DND-41 (cell line): ENCODE measurements around the gene EPHB1.
A peak's percentile ranks its signal among the peaks of the same experiment; 100 is the strongest.

ENCODE experiments used
- ATAC-seq: fragments of 200-7000 bp; cut with Tn5 transposase; 3 replicates; pipeline ENCODE4 v1.9.1; 2021; ENCODE audit warnings: low read depth; ENCODE audit not compliant: insufficient read depth
- DNase-seq: peaks from one replicate; pipeline ENCODE4 v3.0.0-alpha.2; 2020
- H2AFZ ChIP-seq: 2 replicates; pipeline ENCODE4 v1.6.0; 2012; ENCODE audit warnings: low read depth, low read length
- H3K27ac ChIP-seq: 2 replicates; pipeline ENCODE4 v1.5.1; 2012; ENCODE audit warnings: low read length, inconsistent platforms
- H3K27me3 ChIP-seq: fragments of 200-600 bp; sonication (generic); 2 replicates; pipeline ENCODE4 v1.6.0; 2012; ENCODE audit warnings: low read length, mild to moderate bottlenecking, inconsistent platforms; ENCODE audit not compliant: insufficient read depth, poor library complexity
- H3K36me3 ChIP-seq: 2 replicates; pipeline ENCODE4 v1.5.1; 2012; ENCODE audit warnings: low read length, inconsistent platforms; ENCODE audit not compliant: insufficient read depth
- H3K4me1 ChIP-seq: 2 replicates; pipeline ENCODE4 v1.5.1; 2012; ENCODE audit warnings: mild to moderate bottlenecking, low read length; ENCODE audit not compliant: insufficient read depth
- H3K4me2 ChIP-seq: 2 replicates; pipeline ENCODE4 v1.6.0; 2012; ENCODE audit warnings: mild to moderate bottlenecking, moderate library complexity, low read length, inconsistent platforms; ENCODE audit not compliant: insufficient read depth
- H3K4me3 ChIP-seq, 2 experiments: fragments of 200-600 bp in 1 of 2; shearing (Covaris generic) in 1 of 2; 2 replicates each; pipeline ENCODE4 v1.5.1; 2012 to 2016; ENCODE audit warnings: inconsistent platforms in 2 of 2, low read length in 2 of 2, mild to moderate bottlenecking in 2 of 2, low read depth in 1 of 2, moderate library complexity in 1 of 2
- H3K79me2 ChIP-seq: 2 replicates; pipeline ENCODE4 v1.6.0; 2012; ENCODE audit warnings: low read length, inconsistent platforms; ENCODE audit not compliant: insufficient read depth
- H3K9ac ChIP-seq: 2 replicates; pipeline ENCODE4 v1.6.0; 2012; ENCODE audit warnings: low read depth, mild to moderate bottlenecking, inconsistent platforms, low read length, moderate library complexity
- H3K9me3 ChIP-seq: 2 replicates; pipeline ENCODE4 v1.5.1; 2012; ENCODE audit warnings: low read length, moderate library complexity, mild to moderate bottlenecking, inconsistent platforms; ENCODE audit not compliant: insufficient read depth, severe bottlenecking
- H4K20me1 ChIP-seq: 2 replicates; pipeline ENCODE4 v1.6.0; 2012; ENCODE audit warnings: low read length; ENCODE audit not compliant: insufficient read depth
- EZH2 ChIP-seq: IDR thresholded peaks from 3 replicates; pipeline ENCODE4 v1.6.1; 2012; ENCODE audit warnings: borderline replicate concordance, low read depth, mild to moderate bottlenecking, moderate library complexity, low read length, inconsistent platforms; ENCODE audit not compliant: severe bottlenecking
- TF ChIP-seq, protein P1 (sequence below): IDR thresholded peaks from 2 replicates; pipeline ENCODE4 v1.5.1; 2012; ENCODE audit warnings: borderline replicate concordance, low read length, moderate library complexity, mild to moderate bottlenecking; ENCODE audit not compliant: poor library complexity, severe bottlenecking; ENCODE audit errors: extremely low read depth

Gene EPHB1

DNA sequence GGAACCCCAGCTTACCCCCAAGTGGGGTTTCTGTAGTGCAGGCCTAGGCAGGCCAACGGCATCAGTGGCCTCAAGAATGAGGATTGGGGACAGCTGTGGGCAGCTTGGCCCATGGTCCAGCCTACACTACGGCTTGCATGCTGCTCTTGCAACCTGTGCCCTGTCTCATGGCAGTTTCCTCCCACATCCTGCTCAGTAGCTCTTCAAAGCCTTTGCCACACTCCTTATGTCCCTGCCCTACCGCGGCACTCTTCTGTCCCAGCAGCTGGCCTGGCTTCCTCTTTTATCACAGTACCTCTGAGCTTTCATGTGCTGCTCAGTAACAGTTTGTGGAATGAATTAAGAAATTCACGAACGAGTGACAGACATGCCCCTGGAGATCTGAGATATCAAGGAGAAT, 431.0 kb downstream of the EPHB1 start:
- peak overlapping the region; percentile 54 for H3K4me2 ChIP-seq
- ATAC-seq, result peak; percentile 98
- TF ChIP-seq, protein P1, sequence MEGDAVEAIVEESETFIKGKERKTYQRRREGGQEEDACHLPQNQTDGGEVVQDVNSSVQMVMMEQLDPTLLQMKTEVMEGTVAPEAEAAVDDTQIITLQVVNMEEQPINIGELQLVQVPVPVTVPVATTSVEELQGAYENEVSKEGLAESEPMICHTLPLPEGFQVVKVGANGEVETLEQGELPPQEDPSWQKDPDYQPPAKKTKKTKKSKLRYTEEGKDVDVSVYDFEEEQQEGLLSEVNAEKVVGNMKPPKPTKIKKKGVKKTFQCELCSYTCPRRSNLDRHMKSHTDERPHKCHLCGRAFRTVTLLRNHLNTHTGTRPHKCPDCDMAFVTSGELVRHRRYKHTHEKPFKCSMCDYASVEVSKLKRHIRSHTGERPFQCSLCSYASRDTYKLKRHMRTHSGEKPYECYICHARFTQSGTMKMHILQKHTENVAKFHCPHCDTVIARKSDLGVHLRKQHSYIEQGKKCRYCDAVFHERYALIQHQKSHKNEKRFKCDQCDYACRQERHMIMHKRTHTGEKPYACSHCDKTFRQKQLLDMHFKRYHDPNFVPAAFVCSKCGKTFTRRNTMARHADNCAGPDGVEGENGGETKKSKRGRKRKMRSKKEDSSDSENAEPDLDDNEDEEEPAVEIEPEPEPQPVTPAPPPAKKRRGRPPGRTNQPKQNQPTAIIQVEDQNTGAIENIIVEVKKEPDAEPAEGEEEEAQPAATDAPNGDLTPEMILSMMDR, result no peak
- no peak for TF ChIP-seq EZH2
- H3K27me3 ChIP-seq, result no peaks in the 10 kb centered on the region
- H4K20me1 ChIP-seq, result no peaks in the 10 kb centered on the region
- H3K36me3 ChIP-seq, result no peaks in the 10 kb centered on the region
- H3K9me3 ChIP-seq, result no peaks in the 10 kb centered on the region
- H2AFZ ChIP-seq, result peak overlapping the region; percentile 74
- no peaks in the 10 kb centered on the region for H3K79me2 ChIP-seq
- peak overlapping the region in 1 of 2 experiments; percentile 27; a peak in 2 of 4 replicates for H3K4me3 ChIP-seq
- H3K9ac ChIP-seq, result peak overlapping the region; percentile 37
- peak overlapping the region; percentile 81 for H3K27ac ChIP-seq
- H3K4me1 ChIP-seq, result peaks cover 28% of the 10 kb centered on the region
- DNase-seq, result peak; percentile 87

DNA sequence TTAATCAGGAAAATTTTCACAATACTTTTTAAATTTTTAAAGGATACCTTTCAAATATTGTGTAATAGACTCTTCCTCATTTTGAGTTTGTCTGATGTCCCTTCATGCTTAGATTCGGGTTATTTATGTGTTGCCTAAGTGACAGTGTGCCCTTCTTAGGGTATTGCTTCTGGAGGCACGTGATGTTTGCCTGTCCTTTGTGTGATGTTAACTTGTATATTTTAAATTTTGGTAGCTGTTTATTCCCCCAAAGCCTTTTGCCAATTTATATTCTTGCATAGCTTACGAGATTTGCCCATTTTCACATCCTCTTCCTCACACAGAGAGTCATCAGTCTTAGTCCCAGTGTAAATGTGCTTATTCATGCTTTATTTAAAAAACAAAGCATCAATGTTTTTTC, 433.1 kb downstream of the EPHB1 start:
- Histone ChIP-seq H2AFZ (no peak overlapping the region), H3K9me3 (no peaks in the 10 kb centered on the region), H4K20me1 (no peaks in the 10 kb centered on the region), H3K27me3 (no peaks in the 10 kb centered on the region), H3K9ac (no peak overlapping the region), H3K4me3 (no peak overlapping the region), H3K4me2 (no peak overlapping the region), H3K36me3 (no peaks in the 10 kb centered on the region), H3K79me2 (no peaks in the 10 kb centered on the region), H3K4me1 (peaks cover 28% of the 10 kb centered on the region), H3K27ac (no peak overlapping the region)
- ATAC-seq (no peak), DNase-seq (no peak)
- TF ChIP-seq EZH2, result no peak
- TF ChIP-seq, protein P1, result no peak

DNA sequence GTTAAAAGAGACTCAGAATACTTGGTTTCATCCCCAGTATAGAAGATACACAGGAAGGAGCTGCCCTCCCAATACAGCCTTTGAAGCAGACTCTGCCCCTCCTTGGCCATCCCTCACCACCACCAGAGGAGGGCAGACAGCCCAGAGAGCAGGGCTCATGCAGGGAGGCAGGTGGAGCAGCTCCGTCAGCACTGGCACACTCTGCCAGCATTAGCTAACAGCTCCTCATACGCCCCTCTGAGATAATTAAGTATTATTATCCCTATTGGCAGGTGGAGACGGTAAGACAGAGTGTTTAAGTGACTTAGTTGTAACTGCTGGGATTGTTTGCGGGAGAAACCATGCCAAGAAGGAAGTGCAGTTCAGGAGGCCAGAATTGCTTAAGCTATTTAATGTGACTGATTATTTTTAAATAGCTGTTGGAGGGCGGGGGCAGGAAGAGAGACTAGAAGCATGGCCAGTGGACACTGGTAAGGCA, 434.0 kb downstream of the EPHB1 start:
- H3K4me3 ChIP-seq, result no peak overlapping the region
- H4K20me1 ChIP-seq, result no peaks in the 10 kb centered on the region
- no peak overlapping the region for H3K9ac ChIP-seq
- H3K9me3 ChIP-seq, result no peaks in the 10 kb centered on the region
- no peaks in the 10 kb centered on the region for H3K79me2 ChIP-seq
- H3K27me3 ChIP-seq, result no peaks in the 10 kb centered on the region
- no peak overlapping the region for H3K27ac ChIP-seq
- H3K4me1 ChIP-seq, result peaks cover 28% of the 10 kb centered on the region
- TF ChIP-seq, protein P1, result peak; percentile 26
- TF ChIP-seq EZH2, result no peak
- H2AFZ ChIP-seq, result no peak overlapping the region
- H3K4me2 ChIP-seq, result no peak overlapping the region
- ATAC-seq (no peak), DNase-seq (peak; percentile 12)
- no peaks in the 10 kb centered on the region for H3K36me3 ChIP-seq

DNA sequence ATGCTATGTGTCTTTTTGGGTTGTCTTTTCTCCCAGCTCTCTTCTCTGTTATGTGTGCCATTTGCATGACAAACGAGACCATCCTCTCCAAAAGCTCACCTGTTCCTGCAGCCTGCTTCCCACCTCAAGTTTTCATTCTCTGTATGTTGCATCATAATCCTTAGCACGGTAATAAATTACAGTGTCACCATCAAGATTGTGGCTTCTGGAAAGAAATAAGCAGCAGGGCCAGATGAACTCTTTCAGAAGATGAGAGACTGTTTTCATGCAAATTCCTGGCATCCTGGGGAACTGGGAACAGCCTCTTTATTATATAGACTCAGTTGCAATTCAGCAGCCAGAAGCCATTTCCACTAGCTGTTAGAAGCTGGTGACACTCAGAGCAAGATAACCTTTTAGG, 436.7 kb downstream of the EPHB1 start:
- Histone ChIP-seq H3K27ac (no peak overlapping the region), H3K27me3 (no peaks in the 10 kb centered on the region), H3K4me3 (no peak overlapping the region), H3K9ac (no peak overlapping the region), H3K4me2 (no peak overlapping the region), H3K4me1 (peaks cover 8% of the 10 kb centered on the region), H2AFZ (no peak overlapping the region), H4K20me1 (no peaks in the 10 kb centered on the region), H3K79me2 (no peaks in the 10 kb centered on the region), H3K36me3 (no peaks in the 10 kb centered on the region), H3K9me3 (no peaks in the 10 kb centered on the region)
- TF ChIP-seq EZH2, result no peak
- TF ChIP-seq, protein P1, result no peak
- no peak for ATAC-seq
- no peak for DNase-seq
